ENCODE results near the gene KAZN. TPM values are rescaled to one million over a fixed set of nuclear protein-coding genes. Genes with fewer than 3 reads are reported as not detected.

Gene KAZN
- total RNA-seq, 4 donors from 2014 or later: 0.77 to 12.3 (median 4.9) TPM

DNA sequence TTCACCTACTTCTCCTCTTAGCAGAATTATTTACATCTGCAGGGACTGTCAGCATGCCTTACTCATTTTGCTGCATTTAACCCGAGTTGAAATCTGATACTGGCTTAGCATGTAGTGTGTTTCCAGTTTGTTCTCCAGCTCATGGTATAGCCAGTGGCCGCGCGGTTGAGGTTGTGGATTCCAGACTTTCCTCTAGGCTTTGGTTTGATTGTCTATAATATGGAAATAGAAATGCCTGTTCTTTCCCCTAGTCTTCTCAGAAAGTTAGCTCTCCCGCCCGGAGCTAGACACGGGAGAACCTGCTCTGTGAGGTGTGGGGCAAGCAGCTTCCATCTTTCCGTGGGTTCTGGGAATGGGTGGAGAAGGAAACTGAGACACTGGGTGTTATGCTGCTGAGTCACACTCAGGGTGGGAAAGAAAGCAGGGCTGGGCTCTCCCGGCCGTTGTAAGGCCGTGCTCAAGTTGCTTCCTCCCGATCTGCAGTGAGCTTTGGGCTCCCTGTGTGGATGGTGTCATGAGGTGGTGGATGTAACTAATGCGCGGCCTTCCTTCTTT, 348.3 kb downstream of the KAZN start:
- no peak overlapping the region for H3K4me3 ChIP-seq
- no peaks in the 10 kb centered on the region for H3K36me3 ChIP-seq
- no peaks in the 10 kb centered on the region for H3K9me3 ChIP-seq
- H3K4me1 ChIP-seq: peaks cover 0 to 13% of the 10 kb centered on the region in 2 donors
- peak overlapping the region; percentile 75 to 83 for H3K27ac ChIP-seq
- H3K27me3 ChIP-seq: no peaks in the 10 kb centered on the region
- TF ChIP-seq POLR2A (IDR thresholded peaks at IDR 0.05): no peak
- TF ChIP-seq, protein P1, sequence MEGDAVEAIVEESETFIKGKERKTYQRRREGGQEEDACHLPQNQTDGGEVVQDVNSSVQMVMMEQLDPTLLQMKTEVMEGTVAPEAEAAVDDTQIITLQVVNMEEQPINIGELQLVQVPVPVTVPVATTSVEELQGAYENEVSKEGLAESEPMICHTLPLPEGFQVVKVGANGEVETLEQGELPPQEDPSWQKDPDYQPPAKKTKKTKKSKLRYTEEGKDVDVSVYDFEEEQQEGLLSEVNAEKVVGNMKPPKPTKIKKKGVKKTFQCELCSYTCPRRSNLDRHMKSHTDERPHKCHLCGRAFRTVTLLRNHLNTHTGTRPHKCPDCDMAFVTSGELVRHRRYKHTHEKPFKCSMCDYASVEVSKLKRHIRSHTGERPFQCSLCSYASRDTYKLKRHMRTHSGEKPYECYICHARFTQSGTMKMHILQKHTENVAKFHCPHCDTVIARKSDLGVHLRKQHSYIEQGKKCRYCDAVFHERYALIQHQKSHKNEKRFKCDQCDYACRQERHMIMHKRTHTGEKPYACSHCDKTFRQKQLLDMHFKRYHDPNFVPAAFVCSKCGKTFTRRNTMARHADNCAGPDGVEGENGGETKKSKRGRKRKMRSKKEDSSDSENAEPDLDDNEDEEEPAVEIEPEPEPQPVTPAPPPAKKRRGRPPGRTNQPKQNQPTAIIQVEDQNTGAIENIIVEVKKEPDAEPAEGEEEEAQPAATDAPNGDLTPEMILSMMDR (IDR thresholded peaks at IDR 0.05): no peak
- intact Hi-C loops (cut with DNase I; ENCODE audit: low total_unique reads): no loop called here
- no peak for DNase-seq

DNA sequence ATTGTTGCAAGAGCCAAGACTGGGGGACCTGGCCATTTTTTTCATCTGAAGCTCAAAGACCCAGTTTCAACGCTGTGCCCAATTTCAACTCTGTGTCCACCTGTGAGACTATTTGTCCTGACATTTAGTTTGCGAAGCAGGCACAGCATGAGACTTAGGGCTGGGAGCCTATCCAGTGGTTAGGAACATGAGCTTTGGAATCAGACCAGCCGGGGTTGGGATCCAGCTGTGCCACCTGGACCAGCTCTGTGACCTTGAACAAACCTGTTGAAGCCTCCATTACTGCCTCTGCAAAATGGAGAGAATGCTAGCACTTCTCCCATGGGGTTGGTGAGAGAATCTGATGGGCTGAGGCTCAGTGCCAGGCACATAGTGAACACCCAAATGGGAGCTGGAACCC, 348.9 kb downstream of the KAZN start:
- Histone ChIP-seq H3K9me3 (no peaks in the 10 kb centered on the region), H3K27me3 (no peaks in the 10 kb centered on the region), H3K4me1 (peaks cover 0 to 12% of the 10 kb centered on the region in 2 donors), H3K4me3 (no peak overlapping the region), H3K36me3 (no peaks in the 10 kb centered on the region), H3K27ac (no peak overlapping the region)
- intact Hi-C loops (cut with DNase I; ENCODE audit: low total_unique reads): no loop called here
- no peak for DNase-seq
- TF ChIP-seq POLR2A (IDR thresholded peaks at IDR 0.05): no peak
- TF ChIP-seq, protein P1 (IDR thresholded peaks at IDR 0.05): no peak

DNA sequence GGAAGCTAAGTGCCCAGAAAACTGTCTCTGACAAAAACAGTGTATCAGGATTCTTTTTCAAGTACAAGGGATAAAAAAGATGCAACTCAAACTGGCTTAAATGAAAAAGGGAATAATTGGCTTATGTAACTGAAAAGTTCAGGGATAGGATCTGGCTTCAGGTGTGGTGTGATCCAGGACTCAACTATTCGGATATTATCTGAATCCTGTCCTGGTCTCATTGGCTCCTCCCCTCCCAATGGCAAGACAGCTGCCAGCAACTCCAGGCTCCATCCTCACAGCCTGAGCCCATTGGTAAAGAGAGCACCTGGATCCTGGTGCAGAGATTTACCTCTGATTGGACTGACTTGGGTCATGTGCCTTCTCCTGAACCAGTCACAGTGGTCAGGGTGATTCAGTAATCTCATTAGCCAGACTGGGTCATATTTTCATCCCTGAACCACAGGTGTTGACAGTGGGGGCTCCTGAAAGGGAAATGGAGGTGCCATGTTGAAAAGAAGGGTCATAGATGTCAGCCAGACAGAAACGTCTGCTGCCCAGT, 349.7 kb downstream of the KAZN start:
- Histone ChIP-seq H3K27ac (no peak overlapping the region), H3K4me3 (no peak overlapping the region), H3K4me1 (peaks cover 0 to 9% of the 10 kb centered on the region in 2 donors), H3K9me3 (no peaks in the 10 kb centered on the region), H3K36me3 (no peaks in the 10 kb centered on the region), H3K27me3 (no peaks in the 10 kb centered on the region)
- intact Hi-C loops (cut with DNase I; ENCODE audit: low total_unique reads): no loop called here
- DNase-seq: no peak
- TF ChIP-seq POLR2A (IDR thresholded peaks at IDR 0.05): no peak

DNA sequence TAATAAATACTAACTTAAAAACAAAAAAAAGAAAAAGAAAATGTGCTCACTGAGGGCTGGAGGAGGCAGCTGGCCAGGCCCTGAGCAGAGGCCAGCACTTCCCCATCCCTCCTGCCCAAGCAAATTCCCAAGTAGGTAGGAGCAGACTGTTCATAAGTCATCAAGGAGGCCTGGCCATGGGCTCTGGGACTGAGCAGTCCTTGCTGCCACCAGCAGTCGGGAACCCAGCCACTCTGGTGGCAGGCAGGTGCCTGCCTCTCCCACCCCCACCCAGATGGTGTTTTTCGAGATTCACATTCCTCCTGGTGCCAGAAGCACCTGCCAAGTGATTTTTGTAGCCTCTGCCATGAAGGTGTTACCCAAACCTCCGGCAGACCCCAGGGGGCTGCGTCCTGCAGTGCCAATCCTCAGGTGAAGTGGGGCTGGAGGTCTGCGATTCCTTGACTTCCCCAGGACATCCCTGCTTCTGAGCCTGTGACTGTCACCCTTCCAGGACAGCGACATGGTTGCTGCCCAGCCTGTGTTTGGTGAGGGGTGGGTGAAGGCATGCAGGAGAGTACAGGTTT, 350.9 kb downstream of the KAZN start:
- Histone ChIP-seq H3K4me1 (peaks cover 0 to 5% of the 10 kb centered on the region in 2 donors), H3K4me3 (no peak overlapping the region), H3K36me3 (no peaks in the 10 kb centered on the region), H3K9me3 (no peaks in the 10 kb centered on the region), H3K27ac (no peak overlapping the region), H3K27me3 (no peaks in the 10 kb centered on the region)
- TF ChIP-seq POLR2A (IDR thresholded peaks at IDR 0.05): no peak
- TF ChIP-seq, protein P1 (IDR thresholded peaks at IDR 0.05): no peak
- no peak for DNase-seq
- intact Hi-C loops (cut with DNase I; ENCODE audit: low total_unique reads): no loop called here

DNA sequence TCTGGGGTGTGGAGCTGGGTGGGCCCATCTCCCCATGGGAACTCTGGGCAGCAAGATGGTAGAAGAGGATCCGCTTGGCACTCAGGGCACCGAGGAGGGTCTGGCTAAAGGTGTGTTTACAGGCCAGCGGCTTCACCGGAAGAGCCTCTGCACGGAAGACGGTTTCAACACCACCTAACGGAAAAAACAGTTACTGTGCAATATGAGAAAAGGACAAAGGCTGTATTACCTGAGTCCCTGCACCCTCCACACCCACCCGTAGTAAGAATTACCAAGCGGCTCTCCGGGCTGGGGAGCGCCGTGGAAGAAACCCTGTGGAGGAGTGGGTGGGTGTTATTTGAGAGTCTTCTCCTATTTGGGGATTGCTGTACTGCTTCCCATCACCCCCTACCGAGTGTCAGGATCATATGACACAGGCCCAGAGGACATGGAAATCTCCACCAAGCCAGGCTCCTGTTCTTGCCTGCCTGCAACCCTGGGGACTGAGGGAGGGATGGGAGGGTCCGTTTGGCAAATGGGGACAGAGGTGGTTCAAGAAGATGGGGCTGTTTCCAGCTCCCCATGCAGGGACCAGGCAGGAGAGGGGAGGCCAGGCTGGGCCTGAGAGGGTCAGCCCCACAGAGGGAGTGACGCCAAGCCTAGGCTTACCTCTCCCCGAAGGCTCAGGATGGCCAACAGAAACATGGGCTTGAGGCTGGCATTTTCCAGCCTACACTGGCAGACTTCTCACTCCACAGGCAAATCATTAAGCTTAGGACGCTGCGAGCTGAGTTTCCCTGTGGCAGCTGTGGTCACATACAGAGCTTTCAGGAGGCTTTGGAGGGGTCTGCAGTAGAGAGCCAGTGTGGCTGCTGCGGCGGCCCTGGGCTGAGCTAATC, 351.6 kb downstream of the KAZN start:
- no peak overlapping the region for H3K27ac ChIP-seq
- H3K36me3 ChIP-seq: no peaks in the 10 kb centered on the region
- no peak for DNase-seq
- no peaks in the 10 kb centered on the region for H3K9me3 ChIP-seq
- intact Hi-C loops (cut with DNase I; ENCODE audit: low total_unique reads): no loop called here
- H3K4me3 ChIP-seq: no peak overlapping the region
- no peak for TF ChIP-seq POLR2A (IDR thresholded peaks at IDR 0.05)
- TF ChIP-seq, protein P1 (IDR thresholded peaks at IDR 0.05): no peak
- no peaks in the 10 kb centered on the region for H3K27me3 ChIP-seq
- H3K4me1 ChIP-seq: no peaks in the 10 kb centered on the region
